Left lobe of liver (tissue), 2 donors: ENCODE results near the gene TLCD5. TPM values are rescaled to one million over a fixed set of nuclear protein-coding genes. Genes with fewer than 3 reads are reported as not detected.

Experiments used
- ATAC-seq: fragments of 200-7000 bp; cut with Tn5 transposase; one replicate; pipeline ENCODE4 v1.9.1; 2020; ENCODE audit warnings: mild to moderate bottlenecking, moderate library complexity
- DNase-seq: peaks from one replicate; pipeline ENCODE4 v3.0.0-alpha.2; 2020; ENCODE audit warnings: low spot score
- total RNA-seq: library from RNA; stranded (reverse); gene quantifications from one replicate; pipeline ENCODE4 v1.2.1, GENCODE V29; 2021
- donor health status: DM: no; HTN: no; CAD: no; lungs with moderate emphysema.
- donor health status: DM: no; HTN: yes; CAD: no.

TLCD5 gene
- total RNA-seq, 1 donor from 2014 or later: 0.23 TPM

DNA sequence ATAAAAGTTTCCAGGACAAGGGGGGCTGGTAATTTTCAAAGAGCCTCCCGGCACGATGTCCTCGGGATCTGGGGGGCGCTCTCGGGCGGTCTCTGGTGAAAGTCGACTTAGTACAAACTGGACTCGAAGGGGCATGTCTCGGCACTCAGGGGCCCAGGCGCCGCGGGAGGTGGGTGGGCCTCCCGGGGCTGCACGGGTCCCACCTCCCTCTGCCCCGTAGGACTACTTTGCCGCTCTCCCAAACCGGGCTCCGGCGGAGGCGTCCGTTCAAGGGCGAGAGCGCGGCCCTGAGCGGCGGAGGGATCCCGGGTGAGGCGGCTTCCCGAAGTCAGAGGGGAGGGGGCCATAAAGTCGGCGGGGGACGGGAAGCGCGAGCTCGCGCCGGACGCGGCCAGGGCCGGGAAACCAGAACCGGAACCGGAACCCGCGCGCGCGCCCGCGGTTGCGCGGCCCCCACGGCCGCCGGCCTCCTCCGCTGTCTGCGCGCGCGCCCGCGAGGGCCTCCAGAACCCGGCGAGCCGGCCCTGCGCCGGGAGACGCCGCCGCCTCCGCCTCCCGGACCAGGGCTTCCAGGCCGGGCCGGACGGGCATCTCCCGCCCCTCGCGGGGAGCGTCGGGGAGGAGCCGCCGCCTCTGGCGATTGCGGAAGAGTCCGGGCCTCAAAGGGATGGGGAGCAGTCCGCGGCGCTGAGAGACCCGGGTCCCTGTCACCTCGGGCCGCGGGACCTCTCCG, 11.0 kb downstream of the TLCD5 start, which contains the start of gene ARHGEF12:
Gene ARHGEF12 (plus strand): TSS at position 506 of the 733 bp plus-strand sequence. CDS start 831 bp downstream, outside the sequence.
- DNase-seq (peak; percentile 95), ATAC-seq (peak; percentile 78)

DNA sequence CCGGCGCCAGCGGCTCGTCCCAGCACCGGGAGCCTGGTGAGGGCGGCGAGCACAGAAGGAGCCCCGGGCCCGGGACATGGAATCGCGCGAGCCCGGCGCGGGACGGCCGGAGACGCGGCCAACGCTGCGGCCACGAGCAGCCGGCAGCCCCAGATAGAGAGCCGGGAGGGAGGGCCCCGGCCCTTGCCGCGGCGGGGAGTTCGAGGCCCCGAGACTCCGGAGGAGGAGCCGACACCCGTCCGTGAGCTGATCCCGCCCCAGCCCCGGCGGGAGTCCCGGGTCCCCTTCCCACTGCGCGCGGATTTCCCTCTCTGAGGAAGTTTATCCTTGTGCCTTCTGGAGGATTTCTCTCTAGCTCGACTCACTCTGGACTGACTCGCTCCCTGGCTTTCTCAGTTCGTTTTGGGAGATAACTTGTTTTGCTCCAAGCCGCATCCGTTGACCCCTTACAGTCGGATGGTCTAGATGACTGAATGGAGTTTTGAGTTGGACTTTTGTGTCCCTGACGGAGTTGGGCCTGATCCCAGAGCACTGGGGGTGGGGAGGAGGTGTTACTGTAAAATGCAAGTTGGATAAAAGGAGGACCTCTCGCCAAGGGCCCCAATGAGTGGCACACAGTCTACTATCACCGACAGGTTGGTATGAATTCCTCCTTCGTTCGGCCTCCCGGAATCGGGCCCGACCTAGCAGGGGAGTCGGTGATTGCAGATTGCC, 11.7 kb downstream of the TLCD5 start:
- peak; percentile 82 for DNase-seq
- ATAC-seq: peak; percentile 53

DNA sequence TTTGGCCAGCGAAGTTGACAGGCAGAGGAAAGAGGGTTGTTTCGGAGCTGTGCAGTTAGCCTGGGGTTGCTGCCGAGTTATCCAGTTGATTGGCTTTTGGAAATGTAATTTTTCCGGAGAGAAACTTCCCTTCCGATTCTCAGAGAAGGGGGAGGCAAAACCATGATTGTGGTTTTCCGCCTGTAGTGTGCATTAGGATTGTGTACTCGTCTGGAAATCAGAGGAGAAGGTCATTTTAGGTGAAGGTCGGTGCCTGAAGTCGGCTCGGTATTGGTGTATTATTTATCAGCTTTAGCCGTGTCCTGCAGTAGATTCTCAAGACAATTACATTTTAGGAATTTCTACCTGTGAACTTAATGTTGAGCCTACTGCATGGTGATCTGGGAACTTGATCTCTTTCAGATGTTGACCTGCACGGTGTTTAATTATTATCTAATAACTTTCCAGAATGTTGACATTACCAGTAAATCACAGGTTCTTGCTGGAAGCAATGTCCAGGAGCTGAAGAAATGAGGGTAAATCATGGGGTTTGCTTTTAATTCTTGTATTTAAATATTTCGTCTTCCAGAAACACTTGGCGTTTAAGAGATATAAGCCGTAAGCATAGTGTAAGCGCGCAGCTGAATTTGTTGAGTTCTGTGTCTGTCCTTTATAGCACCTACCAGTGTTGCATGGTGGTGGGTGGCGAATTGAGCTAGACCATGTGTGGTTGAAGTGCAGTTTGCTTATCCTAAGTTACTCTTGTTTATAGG, 12.4 kb downstream of the TLCD5 start:
- peak; percentile 20 for ATAC-seq
- no peak for DNase-seq

DNA sequence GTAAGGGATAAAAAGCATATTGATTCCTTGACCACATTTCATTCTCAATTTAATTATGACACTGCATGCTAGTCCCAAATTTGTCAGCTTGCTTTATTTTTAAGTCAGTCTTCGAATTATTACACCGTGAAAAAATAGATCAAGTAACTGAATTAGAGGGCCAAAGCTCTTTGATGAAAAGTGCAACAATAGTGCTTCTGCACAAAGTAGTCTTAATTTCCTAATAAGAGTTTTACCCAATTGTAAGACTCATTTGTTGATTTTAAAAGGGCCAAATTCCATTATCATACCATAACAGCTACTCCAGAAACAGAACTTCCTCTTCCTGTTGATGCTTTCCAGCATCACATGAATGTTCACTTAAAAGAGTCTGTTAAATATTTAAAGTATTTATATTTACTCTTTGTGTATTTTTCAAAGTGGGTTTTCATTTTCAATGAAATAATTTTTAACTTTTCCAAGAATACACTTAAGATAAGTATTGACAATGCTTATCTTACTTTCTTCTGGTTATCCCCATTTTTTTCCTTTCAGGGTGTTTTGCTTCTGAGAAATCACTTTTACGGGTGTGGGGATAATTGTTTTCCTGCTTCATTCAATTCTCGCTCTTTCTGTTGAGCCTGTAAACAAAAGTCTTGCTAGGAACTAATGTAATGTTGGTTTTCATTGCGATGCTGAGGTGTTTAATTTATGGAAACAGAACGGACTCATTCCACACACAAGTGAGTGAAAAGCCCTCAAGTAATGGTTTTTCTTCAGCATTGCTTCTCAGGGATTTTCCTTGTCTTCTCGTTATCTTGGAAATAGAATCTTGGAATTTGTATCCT, 13.2 kb downstream of the TLCD5 start:
- DNase-seq: no peak
- ATAC-seq: no peak

DNA sequence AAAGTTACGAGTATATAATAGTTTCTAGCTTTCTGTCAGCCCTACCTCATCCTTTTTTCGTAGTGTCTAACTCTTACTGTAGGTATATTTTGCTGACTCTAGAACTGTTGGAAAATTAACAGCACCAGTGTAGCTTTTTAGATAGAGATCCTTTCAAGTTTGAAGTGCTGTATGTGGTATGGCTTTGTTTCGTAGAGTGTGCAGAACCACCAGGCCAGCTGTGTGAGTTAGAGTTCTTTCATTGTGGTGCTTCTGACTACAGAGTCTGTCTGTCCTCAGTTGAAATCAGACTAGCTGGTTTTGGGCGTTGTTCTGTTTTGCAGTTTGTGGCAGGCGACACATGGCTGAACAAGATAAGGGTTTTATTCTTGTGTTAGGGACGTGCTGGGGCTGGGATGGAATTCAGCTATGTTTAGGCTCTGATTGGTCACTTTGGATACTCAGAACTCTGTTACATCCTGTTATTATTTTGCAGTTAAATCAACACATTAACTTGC, 14.3 kb downstream of the TLCD5 start:
- DNase-seq (no peak), ATAC-seq (peak; percentile 0)

DNA sequence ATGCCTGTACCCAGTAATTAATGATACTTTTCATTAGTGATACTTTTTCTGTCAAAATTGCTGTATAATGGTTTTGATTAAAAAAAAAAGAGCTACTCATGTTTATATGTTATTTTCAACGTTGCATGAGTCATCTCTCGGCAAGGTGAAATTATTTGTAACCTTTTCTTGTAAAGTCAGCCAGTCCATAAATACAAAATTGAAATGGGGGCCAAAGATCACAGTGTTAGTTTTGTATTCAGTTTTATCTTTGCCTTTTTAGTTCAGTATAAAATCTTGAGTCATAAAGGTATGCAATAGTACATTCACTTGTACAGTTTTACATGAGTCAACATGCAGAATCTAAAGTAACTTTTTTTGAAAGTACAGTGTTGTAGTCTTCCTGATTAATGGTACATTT, 15.4 kb downstream of the TLCD5 start:
- DNase-seq: no peak
- ATAC-seq: no peak

DNA sequence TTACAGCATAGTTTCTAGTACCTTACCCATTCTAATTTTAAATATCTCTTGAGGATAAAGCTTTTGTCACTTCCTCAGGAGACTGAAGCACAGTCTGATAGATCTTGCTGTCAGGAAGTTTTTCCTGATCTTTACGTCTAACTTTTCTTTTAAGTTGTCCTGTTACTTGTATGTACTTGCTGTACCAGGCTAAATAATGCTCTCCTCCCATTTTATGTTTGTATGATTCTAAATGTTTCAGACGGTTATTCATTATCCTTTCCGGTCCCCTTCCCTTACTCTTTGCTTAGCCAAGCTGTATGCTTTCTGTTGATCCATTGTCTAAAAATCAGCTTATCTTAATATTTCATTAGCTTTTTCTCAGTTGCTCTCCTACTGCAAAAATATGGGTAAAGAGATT, 17.1 kb downstream of the TLCD5 start:
- no peak for ATAC-seq
- DNase-seq: no peak

DNA sequence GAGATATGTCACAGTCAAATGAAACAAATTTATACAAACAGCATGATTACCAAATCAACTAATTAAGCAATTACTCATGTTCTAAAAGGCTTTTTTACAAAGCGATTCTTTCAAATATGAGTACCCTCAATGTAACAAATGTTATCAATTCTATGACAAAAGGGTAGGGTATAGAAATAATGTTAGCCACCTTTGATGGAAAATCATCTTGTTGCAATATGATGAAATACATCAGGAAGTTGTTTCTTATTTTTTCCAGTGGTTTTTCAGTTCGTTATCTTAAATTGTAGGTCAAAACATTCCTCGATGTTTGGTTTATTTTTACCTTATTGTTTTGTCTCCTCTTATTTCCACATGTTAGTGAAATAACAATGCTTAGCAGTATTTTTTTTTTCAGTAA, 17.6 kb downstream of the TLCD5 start:
- DNase-seq (no peak), ATAC-seq (no peak)

DNA sequence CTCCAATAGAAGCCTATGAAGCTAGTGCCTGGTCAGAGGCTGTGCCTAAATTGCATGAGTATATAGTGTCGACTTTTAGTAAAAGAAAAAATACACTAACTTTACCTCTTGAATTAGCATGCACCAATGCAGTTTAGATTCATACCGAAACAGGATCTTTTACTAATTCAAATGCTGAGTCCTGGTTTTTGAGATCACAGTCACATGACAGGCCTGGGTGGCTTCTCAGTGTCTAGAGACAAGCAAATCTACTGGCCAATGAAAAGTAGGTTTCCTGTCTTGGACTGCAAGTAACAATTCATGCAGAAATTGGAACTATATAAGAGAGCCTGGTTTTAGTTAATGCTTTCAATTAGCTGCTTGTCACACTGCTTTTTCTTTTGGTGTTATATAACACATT, 18.3 kb downstream of the TLCD5 start:
- ATAC-seq (peak; percentile 39), DNase-seq (no peak)

DNA sequence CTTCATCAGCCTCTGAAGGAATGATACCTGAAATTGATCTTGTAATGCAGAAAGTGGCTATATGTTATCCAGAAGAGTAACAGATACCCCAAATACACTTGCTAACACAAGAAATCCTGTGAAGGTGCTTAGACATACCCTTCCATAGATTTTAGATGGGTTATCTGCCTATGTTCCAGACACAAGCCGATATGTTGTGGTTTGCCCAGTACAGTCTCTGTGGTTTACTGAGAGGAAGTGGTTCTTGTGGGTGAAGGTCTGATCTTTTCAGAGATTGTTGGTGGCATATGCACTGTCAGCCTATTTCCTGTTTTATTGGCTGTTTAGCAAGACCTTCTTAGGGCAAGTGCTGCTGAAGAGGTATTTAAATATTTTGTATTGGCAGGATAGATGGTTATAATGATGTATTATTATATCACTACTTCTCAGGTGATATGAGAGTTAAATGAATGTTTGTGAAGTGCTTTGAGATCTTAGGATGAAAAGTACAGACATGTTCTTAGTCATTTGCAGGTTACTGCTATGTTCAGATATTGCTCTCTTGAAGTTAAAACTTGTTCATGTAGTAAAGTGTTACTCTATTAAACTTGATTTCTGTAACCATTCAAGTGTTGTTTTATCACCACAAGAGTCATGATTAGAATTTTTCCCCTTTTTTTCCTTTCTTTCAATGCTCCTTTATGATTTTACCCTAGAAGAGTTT, 19.4 kb downstream of the TLCD5 start:
- DNase-seq: no peak
- no peak for ATAC-seq

DNA sequence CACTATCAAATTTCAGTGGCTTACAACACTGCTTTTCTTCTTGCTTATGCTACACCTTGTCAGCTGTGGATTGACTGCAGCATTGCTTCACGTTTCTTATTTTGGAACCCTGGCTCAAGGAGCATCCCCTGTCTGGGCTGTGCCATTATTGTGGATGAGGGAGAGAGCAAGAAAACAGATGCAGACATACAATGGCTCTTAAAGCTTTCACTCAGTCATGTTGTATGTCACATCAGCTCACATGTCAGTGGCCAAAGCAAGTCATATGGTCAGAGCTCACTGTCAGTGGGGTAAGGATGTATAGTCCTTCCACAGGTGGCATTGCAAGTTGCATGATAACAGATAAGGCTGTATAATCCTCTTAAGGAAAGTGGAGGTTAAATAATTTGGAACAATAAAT, 21.1 kb downstream of the TLCD5 start:
- DNase-seq (no peak), ATAC-seq (peak; percentile 15)

DNA sequence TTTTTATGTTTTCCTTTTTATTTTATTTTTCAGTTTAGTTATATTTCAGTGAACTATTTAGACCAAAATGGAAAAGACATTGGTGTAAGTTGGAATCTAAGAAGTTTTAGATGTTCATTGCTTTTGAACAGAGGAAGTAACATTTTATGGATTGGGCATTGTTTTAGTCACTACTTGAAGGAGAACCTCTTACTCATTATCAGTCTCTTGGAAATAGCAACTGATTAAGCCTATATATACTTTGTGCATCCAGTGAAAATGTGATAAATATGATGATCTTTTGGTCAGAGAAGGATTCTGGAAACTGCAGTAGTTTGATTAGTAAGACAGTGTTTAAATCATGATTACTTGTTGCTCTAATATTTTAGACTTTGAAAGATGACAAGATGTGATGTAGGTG, 25.5 kb downstream of the TLCD5 start:
- ATAC-seq (no peak), DNase-seq (no peak)

DNA sequence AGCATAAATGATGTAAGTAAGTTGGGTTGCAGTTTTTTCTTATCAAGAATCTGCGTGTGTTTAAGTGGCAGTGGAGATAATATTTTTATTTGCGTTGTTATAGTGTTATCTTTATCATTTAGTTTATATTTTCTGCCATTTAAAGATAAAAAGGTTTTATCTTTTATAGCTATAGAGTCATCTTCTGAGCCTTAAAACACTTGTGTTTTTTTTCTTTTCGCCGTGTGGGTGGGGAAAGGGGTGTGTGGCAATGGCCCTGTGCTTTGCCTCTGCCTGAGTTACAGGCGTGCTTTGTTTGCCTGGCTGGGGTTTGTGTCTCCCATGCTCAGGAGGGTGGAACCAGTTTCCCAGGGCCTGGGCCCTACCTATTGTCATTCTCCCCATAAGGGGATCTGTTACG, 27.3 kb downstream of the TLCD5 start:
- DNase-seq (no peak), ATAC-seq (peak; percentile 57)

DNA sequence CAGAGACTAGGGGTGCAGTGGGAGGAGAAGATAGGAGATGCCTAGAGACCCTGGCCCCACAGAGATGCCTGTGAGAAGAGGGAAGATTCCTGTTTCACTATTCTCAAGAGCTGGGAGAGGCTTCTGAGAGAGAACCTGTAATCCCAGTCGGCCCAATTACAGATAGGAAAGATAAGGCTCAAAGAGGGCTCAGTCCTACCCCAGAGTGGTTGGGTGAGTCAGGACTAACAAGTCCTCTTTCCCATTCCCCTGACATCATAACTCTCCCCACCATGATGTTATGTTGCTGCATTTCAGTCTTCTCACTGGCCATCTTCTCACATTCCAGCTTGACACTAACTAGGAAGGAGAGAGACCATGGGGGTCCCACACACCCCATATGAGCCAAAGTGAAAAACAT, 29.0 kb downstream of the TLCD5 start:
- peak; percentile 19 for ATAC-seq
- no peak for DNase-seq

DNA sequence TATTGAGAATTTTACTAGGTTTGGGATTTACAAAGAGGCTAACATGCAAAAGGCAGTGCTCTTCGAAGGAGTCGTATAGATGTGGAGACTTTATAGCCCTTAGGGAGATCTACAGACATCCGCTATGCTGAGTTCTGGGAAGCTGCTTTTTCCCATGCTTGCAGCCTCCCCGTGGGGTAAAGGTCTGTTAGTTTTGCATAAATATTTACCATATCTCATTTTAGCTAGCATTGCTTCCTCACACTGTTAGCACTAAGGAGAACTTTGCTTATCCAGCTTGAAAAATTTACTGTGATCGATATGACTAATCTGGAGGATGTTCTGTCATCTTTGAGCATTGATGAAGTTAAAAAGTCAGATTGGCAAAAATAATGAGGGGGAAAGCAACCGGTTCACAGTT, 29.7 kb downstream of the TLCD5 start:
- ATAC-seq (peak; percentile 61), DNase-seq (no peak)

DNA sequence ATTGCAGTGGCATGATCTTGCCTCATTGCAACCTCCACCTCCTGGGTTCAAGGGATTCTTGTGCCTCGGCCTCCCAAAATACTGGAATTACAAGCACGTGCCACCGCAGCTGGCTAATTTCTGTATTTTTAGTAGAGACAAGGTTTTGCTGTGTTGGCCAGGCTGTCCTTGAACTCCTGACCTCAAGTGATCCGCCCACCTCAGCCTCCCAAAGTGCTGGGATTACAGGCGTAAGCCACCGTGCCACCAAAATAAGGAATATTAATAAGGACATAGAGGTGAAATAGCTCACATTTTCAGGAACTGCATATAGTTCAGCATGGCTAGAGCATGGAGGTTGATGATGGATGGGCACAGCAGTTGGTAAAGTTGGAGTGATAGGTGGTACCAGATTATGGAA, 32.5 kb downstream of the TLCD5 start:
- DNase-seq: no peak
- no peak for ATAC-seq

DNA sequence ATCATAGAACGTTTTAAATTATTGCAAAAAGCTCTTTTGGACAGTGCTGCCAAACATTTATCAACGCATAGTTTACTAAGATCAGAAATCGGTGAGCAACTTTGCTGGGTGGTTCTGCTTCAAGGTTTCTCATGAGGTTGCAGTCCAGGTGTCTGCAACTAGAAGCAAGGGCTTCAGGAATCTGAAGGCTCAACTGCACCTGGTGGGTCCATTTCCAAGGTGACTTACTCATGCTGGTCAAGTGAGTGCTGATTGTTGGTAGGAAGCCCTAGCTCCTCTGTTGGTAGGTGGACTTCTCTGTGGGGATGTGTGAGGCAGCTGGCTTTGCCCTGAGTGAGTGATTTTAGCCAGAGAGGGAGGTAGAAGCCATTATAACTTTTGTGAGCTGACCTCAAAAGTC, 33.6 kb downstream of the TLCD5 start:
- no peak for DNase-seq
- no peak for ATAC-seq

DNA sequence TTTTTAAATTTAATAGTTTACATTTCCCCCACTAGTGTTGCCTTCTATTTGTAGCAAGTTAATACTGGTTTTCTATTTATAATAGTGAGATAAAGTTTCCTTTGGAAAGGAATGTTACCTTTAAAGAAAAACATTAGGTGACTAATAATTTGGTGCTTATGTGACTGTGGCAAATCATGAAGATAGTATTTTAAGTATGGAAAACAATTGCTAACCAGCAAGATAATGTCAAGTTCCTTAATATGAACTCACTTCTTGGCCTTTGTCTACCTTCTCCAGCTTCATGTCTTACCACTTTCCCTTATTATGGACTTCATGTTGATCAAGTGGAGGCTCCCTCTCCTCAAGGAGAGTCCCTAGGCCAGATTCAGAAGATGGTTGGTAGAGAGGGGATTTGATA, 38.3 kb downstream of the TLCD5 start:
- DNase-seq: no peak
- no peak for ATAC-seq

DNA sequence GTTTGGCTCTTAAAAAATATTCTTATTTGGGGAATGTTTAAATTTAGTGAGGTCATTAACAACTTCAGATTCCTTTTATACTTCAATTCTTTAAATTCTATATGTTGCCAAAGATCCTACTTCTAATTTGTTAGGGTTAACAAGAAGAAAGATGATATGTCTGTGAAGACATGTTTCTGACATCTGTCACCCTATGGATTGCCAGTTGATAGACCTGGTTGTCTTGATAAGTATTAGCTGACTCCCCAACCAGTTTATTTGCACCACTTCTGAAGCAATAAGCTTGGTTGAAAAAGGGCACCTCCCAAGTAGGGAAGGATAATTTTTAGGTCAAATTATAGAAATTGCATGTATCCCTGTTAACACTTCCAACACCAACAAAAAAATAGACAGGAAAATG, 40.4 kb downstream of the TLCD5 start:
- no peak for ATAC-seq
- DNase-seq: no peak

DNA sequence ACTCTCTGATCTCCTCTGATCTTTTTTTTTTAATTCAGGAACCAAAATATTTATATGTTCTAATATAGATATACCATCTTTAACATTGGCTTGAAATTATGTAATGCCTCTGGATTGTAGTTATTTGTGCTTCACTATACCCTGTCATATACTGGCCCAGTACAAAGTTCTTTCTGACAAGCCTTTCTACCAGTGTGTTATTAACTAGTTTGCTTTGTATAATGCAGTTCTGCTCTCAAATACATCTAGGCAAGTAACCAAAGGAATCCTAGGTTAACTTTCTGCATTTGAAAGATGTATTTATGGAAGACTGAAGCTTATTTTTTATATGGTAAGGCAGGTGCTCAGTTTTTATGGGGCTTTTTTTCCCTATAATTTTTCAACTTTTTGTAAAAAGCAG, 47.2 kb downstream of the TLCD5 start:
- ATAC-seq (peak; percentile 88), DNase-seq (no peak)
